Measurements from ENCODE around the gene MAP2K6.

- TF ChIP-seq CTCF (conservative IDR thresholded peaks at IDR 0.05; ENCODE audit: low read length) (no peak), EZH2phosphoT487 (IDR thresholded peaks at IDR 0.05; ENCODE audit: borderline replicate concordance) (no peak)
Observed at GRCh38 chr17:69581061-69581961, 166.8 kb downstream of the MAP2K6 start.
